ENCODE measurements around the gene DTX1.

Gene DTX1

DNA sequence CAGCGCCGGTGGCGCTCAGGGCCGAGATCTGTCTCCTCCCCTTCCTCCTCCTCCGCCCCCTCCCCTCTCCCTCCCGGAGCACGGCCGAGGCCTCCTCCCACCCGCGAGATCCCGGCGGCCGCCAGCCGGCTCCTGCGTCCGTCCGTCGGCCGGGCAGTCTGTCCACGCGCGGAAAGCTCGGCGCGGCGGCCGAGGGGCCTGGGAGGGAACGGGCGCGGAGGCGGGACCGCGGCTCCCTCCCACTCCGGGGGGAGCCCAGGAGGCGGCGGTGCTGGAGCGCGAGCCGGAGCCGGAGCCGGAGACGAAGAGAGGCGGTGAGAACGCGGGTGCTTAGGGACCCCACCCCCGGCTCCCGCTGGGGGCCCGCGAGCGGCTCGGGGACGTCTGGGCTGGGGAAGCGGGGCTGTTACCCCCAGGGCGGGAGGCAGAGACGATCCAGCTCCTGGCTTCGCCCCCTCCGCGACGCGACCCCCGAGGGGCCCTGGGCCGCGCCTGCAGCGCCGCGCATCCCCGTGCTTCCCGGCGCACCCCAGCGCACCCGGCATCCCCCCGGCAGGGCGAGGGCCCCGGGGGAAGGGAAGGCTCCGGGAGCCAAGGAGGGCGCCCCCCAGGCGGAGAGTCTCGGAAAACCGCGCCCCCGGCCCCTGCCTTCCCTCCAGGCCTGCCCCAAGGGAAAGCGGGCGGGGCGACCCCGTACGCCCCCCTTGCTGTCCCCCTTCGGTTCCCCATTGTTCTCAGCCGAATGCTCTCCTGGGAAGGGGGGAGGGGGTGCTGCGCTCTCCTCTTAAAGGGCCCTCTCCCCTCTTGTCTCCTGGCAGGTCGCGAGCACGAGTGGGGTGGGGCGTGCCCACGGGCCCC lies at the start of gene DTX1:
Gene DTX1 (plus strand): TSS at position 100 of the 858 bp plus-strand sequence. CDS start 1,463 bp downstream, outside the sequence.
- DNase-seq, result peak; percentile 43

DNA sequence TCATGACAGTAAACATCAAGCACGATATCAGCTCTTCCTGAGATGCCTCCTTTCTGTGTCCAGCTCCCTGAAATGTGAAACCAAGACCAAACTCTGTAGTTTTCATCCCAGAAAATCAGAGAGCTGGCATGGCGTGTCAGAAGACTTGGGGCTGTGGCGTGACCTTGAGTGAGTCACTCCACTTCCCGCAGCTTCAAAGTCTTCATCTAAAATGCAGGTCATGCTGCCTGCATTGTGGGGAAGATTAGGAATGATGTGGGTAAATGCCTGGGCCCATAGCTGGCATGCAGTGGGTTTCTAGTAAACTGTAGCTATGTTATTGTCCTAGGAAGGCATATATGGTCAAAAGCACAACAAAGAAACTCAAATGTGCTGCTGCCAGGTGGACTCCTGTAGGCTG lies 49.4 kb upstream of the DTX1 start:
- no peak for DNase-seq

DNA sequence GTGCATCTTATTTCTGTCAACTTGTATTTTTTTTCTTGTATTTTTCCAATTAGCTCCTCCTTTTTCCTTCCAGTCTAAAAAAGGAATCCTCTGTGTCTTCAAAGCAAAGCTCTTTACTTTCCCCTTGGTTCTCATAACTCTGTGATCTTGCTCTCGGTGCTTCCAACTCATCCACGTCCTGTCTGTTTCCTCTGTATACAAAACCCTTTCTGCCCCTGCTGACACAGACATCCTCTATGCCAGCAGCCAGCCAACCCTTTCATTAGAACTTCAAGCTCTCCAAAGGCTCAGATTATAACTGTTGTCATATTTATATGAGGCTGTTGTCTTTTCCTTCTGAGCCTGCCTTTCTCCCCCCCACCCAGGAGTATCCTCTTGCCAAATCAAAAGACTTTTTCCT lies 45.8 kb upstream of the DTX1 start:
- no peak for DNase-seq

DNA sequence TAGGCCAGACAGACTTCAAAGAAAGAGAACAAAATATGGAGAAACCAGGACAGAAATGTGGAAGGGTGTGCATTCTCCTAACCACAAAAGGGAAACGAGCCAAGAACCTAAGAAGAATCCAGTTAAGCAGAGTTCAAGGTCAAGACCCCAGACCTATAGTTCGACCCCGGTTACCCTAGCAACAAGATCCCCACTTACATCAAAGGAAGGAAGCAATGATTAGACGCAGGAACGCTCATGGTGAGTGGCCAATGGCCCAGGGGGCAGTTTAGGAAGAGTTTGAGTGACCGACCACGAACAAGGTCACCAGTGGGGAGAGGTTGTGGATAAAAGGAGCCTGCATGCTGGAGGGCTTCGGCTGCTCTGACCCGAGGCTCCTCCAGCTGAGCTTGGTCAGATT lies 42.0 kb upstream of the DTX1 start:
- no peak for DNase-seq

DNA sequence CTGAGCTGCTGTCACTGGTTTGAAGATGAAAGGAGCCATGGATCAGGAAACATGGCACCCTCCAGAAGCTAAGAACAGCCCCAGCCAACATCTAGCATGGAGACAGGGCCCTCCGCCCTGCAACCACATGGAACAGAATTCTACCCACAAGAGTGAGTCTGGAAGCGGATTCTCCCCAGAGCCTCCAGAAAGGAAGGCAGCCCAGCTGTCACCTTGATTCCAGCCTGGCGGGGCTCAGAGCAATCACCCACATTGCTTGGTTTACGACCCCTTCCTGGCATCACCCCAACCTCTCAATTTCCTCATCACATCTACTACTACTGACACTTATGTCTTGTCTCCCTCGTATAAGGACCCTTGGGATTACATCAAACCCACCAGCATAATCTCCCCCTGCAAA lies 39.7 kb upstream of the DTX1 start:
- DNase-seq, result no peak

DNA sequence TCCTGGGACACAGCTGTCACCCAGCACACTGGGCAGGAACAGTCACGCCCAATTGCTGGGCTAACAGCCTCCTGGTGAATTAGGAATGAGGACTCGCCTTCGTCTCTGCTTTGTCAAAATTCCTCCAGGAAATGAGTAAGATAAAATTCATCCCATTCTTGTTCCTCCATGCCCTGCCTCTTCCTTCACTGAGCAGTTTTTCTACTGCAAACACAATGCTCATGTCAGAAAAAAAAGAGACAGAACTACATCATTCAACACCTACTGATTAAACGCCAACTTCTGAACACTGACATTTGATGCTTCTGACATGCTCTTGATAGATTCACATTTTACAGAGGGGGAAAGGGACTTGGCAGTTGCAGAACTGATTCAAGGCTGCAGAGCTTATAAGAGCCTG lies 37.5 kb upstream of the DTX1 start:
- DNase-seq, result no peak

DNA sequence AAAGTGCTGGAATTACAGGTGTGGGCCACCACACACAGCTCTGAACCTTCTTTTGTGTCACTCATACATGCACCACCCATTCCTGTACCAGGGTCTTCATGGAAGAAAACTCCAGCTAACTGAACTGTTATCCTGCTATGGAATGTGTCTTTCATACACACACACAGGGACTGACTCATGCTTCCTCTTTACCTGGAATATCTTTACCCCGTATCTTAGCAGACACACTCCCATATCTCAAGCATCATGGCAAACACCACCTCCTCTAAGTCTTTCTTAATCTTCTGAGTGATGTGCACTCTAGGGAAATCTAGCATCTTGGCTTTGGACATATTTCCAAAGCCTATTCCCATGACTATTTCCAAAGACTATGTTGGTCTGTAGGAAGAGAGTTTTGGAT lies 35.0 kb upstream of the DTX1 start:
- DNase-seq, result no peak

DNA sequence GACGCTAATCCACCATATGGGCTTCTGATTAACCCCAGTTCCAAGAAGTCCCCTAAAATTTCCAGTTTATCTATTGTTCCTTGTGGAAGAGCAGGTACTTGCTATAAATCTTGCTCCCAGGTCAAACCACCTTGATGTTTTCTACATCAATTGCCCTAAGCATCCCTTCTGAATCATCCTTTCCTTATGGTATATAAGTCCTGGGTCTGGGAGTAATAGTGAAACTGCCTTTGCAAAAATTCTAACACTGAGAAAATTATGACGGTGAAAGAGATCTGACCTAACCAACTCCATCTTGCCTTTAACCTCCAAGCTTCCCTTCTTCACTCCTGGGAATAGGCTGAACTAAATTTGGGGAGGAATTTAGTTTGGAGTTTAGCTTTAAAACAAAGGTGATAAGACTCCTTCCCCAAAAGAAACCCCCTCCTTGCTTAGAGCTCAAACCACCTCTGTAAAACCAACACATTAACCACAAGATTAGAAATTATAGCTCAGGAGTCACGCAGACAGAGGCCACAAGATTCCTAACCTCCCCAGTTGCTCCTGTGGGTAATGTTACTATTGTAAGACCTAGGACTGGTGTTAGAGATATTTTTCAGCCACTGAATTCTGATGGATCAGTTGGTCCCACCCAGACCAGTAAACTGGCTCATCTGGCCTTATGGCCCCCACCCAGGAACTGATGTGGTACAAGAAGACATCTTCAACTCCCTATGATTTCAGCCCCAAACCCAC lies 33.8 kb upstream of the DTX1 start:
- DNase-seq, result no peak

DNA sequence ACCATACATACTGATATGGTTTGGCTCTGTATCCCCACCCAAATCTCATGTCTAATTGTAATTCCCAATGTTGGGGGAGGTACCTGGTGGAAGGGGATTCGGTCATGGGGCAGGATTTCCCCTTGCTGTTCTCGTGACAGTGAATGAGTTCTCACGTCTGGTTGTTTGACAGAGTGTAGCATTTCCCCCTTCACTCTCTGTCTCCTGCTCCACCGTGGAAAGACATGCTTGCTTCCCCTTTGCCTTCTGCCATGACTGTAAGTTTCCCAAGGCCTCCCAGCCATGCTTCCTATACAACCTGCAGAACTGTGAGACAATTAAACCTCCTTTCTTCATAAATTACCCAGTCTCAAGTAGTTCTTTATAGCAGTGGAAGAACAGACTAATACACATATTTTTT lies 28.8 kb upstream of the DTX1 start:
- no peak for DNase-seq

DNA sequence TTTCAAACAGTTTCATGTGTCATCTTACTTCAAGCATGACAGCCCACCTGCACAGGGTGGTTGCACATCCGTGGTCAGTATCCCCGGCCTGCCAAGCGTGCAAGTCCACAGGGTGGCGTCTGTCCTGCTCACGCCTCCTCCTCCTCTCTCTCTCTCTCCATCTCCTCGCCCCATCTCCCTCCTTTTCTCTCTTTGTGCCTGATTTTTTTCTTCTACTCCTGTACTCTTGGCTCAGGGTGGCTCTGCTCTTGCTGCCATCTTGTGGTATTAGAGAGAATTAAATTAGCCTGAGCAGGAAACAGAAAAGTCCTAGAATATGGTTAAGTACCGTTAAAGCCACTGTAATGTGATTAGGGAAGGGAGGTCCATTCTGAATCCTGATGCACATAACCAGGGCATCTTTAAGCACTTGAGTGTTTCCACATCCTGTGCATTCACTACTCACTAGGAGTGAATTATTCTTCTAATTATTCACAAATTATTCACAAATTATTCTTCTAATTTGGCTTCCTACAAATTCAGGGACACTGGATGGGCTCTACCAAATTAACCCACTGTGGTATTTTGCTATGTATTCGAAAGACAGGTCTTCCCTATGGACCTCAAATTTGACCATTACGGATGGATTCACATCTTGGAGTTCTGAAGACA lies 25.5 kb upstream of the DTX1 start:
- DNase-seq, result peak; percentile 51

DNA sequence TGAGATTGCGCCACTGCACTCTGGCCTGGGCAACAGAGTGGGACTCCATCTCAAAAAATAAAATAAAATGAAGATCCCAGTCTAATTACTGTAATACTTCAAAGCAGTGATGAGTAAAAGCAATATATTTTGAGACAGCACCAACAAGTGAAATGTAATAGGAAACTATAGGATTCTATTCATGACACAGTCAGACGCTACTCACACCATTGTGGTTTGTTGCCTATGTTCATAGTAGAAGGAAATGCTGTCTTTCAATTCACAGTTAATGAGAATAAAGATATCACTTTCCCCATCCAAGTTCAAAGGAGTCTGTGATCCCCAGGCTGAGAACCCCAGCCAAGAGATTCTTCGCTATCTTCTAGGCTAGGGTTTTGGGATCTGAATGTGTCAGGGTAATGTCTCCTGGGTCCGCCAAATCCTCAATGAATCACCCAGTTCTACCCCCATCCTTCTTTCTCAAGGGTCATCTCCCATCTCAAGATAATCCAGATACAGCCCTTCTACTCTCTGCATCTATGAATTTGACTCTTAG lies 16.6 kb upstream of the DTX1 start:
- no peak for DNase-seq

DNA sequence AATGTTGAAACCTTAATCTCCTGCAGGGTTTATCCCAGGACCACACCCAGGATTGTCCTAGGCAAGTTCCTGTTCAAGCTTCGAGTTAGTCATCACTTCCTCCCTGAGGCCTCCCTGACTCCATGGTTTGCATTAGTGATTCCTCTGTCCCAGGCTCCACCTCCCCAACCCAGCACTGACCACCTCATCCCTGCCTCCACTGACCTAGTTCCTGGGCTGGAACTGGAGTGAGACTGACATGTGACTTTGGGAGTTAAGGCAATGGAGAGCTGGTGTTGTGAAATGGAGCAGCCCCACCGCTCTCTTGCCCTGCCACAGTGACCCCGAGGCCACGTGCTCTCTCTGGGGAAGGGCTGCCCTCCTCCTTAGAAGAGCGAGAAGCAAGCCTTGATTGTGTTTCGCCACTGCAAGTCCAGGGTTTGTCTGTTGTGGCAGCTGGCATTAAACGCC lies 15.8 kb upstream of the DTX1 start:
- DNase-seq, result no peak

DNA sequence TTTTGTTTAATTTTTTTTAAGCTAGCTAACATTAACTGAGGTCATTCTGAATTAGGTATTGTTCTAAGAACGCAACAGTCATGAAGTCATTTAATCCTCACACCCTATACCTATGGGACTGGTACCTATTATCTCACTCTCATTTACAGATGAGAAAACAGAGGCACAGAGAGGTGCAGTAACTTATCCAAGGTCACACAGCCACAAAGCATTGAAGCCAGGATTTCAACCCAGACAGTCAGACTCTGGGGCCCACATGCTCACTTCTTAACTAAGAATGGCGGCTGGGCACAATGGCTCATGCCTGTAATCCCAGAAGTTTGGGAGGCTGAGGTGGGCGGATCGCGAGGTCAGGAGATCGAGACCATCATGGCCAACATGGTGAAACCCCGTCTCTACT lies 15.0 kb upstream of the DTX1 start:
- no peak for DNase-seq

DNA sequence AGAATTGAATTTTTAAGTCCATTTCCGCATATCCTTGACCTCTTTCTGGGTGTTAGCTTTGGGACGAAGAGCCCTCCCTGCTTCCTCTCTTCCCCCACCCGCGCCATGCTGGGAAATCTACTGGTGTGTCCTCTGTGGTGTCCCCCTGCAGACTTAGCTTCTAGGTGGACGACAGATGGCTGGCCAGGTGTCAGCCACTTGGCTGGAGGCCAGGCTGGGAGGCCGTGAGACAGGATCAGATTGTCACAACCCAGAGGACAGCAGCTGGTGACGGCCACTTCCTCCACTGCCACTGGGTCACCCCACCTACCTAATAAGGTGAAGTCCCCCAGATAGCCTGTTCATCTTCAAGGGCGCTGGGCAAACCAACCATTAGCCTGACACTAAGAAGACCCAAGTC lies 13.3 kb upstream of the DTX1 start:
- no peak for DNase-seq

DNA sequence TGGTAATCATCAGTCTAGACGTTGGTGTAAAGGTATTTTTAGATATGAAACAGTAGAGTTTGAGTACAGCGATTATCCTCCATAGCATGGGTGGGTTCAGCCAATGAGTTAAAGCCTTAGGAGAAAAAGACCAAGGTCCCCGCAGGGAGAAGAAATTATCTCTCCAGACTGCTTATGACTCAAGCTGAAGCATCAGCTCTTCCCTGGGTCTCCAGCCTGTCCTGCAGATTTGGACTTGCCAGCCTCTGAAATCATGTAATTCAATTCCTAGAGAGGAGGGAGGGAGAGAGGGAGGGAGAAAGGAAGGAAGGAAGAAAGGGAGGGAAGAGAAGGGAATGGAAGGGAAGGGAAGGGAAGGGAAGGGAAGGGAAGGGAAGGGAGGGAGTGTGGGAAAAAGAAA lies 12.0 kb upstream of the DTX1 start:
- no peak for DNase-seq

DNA sequence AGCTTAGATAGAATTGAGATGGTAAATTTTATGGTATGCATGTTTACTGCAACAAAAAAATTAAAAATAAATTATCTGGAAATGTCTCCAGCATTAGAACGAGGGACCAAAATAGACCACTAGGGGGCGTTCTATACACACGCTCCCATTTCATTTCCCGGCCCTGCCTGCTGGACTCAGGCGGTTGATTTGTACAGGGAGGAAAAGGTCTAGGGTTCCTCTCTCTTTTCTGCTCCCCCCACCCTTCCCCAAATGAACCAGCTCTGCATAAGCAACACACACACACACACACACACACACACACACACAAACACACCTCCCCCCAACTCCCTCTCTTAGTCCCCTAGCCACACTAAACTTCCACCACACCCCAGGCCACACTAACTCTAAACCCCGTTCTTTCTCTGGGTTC lies 7.8 kb upstream of the DTX1 start:
- peak; percentile 57 for DNase-seq

DNA sequence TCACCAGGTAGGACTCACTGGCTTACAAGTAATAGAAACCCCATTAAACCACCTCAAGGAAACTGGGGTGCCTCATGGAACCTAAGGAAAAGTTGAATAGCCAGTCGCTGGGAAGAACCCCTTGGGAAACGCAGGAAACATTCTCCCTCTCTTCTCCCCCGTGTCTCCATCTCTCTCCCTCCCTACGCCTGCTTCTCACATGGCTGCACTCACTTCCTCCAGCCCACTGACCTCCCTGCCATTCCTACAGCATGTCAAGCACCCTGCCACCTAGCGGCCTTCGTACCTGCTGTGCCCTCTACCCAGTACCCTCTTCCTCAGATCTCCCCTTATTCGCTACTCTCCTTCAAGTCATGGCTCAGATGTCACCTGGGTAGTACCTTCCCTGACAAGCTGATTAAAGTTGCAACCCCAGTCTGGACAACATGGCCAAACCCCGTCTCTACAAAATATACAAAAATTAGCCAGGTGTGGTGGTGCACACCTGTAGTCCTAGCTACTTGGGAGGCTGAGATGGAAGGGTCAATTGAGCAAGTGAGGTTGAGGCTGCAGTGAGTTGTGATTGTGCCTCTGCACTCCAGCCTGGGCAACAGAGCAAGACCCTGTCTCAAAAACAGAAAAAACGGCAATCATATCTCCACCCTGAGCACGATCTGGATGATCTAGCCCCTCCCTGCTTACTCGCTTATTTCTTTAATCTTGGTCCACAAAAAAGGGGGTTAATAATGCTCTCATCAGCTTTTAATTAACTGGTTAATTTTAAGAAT lies 6.4 kb upstream of the DTX1 start:
- DNase-seq, result no peak

DNA sequence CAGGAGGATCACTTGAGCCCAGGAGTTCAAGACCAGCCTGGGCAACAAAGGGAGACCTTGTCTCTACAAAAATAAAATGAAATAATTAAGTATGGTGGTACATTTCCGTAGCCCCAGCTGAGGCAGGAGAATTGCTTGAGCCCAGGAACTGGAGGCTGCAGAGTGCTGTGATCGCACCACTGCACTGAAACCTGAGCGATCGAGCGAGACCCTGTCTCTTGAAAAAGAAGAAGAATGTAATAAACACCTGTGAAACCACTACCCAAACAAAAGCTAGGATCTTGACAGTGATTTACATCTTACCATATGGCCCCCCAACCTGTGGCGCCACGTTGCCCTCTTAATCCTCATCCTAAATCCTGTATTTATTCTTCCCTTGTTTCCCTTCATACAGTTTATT lies 5.7 kb upstream of the DTX1 start:
- DNase-seq, result no peak

DNA sequence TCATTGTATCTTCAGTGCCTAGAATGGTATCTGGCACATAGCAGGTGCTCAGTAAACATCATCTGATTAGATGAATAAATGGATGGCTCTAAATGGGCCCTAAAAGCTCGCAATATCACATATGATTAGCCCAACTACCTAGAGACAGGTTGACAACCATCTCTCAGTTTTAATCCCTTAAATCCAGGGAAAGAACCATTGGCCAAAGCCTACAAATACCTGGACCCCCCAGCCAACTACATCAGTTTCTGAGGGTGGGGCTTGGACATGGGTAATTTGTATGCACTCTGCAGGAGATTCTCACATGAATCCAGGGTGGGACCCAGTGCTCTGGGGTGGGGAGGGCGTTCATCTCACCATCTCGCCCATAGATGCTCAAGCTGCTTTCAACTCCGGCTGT lies 4.8 kb upstream of the DTX1 start:
- DNase-seq, result no peak

DNA sequence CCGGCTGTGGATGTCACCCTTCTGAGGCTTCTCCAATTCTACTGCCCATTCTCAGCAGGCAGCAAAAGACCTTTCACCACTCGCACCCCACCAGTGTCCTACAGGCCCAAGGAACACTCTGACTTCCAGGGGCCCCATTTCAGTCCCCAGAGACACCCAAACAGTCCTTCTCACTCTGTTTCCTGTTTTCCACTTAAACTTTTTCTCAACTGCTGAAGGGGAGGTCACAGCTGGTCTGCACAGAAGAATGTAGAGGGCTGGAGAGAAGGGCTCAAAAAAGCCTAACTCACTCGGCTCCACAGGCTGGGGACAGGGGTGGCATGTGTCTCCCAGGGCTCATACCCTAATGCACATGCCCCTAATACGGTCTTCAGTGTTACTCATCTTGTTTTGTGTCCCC lies 4.2 kb upstream of the DTX1 start:
- DNase-seq, result no peak

DNA sequence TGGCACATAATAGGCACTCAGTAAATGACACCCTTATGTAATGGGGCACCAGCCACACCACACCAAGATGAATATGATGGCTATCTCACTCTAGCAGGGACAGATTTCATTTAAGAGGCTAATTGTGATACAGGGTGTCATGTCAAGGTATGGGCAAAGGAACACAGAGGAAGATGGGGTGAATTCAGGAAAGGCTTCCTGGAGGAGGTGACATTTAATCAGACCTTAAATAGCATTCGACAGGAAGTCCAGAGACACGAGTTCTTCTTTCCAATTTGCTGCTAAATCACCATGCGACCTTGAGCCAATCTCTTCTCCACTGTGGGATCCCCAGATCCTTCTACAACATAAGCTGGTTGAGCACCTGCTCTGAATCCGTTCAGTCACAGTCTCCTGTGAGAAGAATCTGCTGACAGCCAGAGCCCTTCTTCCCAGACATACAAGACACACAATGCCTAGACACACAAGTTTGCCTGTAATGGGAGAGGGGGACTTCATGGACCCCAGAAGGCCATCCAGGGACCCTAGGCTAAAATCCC lies 1.5 kb upstream of the DTX1 start:
- no peak for DNase-seq

DNA sequence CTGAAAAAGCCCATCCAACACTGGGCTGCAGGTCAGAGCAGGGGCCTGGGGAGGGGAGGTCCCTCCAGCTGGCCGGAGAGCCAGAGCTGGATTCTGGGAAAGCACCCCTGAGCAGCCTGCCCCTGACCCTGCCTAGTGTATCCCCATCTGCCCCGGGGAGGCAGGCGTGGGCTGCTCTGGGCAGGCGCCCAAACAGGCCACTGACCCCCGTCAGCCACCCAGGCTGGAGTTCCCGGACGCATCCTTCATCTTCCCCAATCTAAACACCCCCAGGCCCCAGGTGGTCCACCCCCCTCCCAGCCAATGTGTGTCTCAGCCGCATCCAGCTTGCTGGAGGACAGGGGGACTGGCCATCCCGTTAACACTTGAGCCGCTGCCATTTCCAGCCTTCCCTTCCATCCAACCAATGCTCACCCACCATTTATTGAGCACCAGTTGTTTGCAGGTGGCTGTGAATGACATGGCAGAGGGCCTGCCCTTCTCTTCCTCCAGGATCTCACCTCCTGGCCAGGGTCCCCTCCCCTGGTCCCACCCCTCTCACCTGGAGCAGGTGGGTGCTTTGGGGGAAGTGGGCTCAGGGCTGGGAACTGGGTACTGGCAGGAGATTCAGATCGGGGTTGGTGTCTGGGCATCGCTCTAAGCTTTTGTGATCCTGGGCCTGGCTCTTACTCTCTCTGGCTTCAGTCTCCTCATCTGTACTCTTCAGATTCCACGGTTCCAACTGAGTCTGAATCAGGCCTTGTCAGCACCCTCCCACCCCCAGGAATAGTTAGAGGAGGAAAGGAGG lies 743 bp upstream of the DTX1 start:
- DNase-seq, result peak; percentile 52

Measured in right hindlimb (tissue), 1 donor.